GM18861 (cell line): Measurements from ENCODE around the gene TSPAN5.

Source experiments
- ATAC-seq: cut with Tn5 transposase; IDR thresholded peaks from one replicate; pipeline ENCODE4 v1.9.1; 2021; ENCODE audit not compliant: unreplicated experiment

TSPAN5 gene

DNA sequence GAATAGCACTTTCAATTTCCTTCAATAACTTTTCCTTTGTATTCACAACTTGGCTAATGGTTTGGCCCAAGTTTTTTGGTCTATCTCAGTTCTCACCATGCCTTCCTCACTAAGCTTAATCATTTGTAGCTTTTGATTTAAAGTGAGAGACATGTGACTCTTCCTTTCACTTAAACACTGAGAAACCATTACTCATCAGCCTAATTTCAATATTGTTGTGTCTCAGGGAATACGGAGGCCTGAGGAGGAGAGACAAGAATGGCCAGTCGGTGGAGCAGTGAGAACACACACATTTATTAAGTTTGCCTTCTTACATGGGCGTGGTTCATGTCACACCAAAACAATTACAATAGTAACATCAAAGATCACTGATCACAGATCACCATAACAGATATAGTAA, 56.7 kb downstream of the TSPAN5 start:
- peak; percentile 80 for ATAC-seq

DNA sequence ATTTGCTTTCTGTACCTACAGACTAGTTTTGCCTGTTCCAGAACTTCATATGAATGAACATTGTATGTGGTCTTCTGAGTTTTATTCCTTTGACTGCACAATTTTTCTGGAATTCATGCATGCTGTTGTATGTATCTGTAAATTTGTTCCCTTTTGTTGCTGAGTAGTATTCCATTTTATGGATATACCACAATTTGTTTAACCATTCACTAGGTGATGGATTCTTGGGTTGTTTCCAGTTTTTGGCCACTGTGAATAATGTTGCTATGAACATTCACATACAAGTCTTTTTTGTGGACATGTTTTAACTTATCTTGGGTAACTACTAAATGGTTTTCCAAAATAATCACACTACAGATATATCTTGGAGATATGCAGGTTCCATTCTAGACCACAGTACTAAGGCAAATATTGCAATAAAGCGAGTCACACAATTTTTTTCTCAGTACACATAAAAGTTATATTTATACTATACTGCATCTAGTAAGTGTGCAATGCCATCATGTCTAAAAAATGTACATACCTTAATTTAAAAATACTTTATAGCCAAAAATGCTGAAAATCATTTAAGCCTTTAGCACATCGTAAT, 58.7 kb downstream of the TSPAN5 start:
- no peak for ATAC-seq

DNA sequence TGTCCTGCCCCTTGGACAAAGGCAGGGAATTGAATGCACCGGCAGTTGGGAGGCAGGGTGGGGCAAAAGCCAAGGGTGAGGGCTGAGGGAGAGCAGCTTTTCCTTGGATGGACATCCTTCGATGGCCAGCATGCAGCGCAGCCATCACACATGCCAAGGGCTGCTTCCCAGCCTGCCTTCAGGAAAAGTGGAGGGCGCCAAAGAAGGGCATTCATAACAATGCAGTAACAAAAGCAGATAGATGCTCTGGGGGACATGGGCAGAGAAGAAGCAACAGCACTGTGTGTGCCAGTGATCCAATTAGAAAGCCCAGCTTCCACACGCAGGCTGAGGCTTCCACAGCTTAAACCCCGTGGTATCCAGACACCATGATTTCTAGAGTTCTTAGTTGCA, 71.5 kb downstream of the TSPAN5 start:
- no peak for ATAC-seq

DNA sequence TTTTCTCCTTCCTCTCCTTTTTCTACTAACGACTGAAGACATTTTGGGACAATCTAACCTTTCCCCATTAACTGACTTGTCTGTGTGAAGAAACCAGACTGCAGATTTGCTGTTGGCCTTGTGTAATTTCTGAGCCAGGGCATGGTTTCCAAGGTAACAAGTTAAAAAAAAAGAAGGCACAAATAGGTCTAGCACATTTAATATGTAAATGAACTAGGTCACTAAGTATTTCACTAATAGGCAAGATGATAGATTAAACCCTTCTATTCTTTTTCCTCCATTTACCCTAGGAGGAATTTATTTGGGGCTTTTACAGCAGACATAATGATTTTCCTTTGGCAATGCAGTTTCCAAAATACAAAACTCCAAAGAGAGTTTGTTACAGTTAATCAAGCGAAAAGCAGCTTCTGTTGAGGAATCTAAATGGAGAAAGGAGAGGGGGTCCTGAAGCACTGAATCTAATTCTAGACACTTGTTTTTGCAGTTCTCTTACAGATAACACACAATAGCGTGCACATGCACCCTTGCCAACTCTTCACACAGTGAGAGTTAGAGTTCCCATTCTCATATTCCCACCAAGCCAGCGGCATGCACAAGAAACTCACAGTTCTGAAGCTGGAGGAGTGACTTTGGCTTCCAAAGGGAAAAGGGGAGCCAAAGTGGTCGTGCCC, 72.0 kb downstream of the TSPAN5 start:
- ATAC-seq: no peak

DNA sequence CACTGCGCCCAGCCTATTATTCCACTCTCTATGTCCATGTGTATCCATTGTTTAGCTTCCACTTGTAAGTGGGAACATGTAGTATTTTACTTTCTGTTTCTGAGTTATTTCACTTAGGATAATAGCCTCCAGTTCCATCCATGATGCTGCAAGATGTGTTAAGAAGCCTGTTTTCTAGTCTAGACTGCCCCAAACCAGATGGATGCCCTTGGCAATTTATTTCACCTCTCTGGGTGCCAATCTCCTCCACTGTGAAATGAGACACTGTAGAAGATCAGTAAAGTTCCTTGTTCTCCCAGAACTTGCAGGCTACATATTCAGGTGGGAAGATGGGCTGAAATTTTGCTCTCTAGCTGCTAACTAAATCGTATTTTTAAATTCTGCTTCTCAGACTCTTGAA, 72.8 kb downstream of the TSPAN5 start:
- ATAC-seq: no peak

DNA sequence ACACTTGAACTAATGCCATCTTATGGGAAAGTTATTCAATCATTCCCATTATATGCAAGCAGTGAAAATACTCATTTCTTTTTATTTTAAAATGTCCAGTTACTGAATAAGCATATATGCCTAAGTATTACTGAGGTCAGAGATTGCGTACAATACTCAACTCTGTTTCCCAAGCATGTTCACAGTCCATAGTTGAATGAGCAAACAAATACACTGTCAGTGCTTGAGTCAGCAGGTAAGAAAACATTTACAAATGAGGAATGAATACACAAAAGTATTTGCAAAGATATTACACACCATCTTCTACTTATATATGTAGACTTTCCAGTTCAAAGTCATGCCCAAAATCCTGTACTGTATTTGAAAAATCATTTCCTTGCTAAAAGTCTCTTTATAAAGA, 74.1 kb downstream of the TSPAN5 start:
- ATAC-seq: no peak

DNA sequence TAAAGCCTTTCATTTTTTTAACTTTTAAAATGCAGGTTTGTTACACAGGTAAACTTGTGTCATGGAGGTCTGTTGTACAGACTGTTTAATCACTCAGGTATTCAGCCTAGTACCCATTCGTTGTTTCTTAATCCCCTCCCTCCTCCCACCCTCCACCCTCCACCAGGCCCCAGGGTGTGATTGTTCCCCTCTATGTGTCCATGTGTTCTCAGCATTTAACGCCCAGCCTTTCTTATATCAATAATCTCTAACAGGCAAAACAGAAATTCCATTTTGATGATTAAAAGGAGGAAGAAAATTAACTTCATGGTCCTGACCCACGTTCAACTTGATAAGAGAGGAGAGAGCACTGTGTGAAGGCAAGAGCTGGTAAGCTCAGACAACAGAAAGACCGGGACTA, 75.1 kb downstream of the TSPAN5 start:
- no peak for ATAC-seq

DNA sequence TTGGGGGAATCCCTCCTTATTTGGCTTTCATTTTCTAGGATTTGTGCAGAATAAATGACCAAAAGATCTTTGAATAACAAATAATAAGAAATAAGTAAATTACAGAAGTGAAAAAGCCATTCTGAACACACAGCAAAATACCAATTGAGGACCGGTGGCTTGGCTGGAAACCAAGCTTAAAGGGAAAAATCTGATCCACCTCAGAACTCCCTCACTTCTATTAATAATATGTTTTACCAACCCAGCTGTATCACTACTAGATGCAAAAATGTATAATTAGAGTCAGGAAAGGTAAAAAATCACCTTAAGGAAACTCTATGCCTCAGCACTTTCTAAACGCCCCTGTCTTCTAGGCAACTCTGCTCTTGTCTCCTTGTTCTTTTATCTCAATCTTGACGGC, 77.3 kb downstream of the TSPAN5 start:
- no peak for ATAC-seq

DNA sequence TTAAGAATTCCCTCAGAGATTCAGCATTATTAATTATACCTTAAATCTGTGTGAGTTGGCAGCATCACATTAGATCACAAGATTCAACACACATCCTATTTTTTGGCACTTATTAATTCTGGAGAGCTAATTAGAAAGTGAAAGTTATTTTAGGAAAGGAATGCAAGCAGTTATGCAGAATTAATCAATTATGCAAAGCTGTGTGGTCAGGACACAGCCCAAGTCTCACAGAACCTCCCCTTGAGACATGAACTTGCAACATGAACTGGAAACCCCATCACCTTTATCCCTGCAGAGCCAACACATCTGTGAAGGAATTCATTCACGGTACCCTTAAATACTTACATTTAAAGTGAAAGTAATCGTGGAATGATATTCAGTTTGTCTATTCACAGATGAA, 80.5 kb downstream of the TSPAN5 start:
- ATAC-seq: no peak

DNA sequence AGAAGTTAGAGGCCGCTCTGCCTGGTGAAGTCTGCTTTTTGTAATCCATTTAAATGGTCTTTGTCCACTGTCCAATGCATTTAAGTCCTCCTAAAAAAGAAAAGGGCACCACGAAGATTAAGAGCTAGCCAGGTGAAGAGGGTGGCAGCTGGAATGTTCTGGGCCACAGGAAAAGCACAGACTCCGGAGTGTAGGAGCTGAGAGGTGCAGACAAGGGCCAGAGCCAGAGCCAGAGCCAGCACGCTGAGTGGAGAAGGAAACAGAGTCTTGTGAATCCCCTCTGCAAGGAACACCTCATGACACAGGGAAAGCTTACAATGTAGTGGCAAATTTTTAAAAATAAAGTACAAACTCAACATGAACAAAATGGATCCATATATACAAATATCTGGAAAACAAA, 83.6 kb downstream of the TSPAN5 start:
- ATAC-seq: no peak

DNA sequence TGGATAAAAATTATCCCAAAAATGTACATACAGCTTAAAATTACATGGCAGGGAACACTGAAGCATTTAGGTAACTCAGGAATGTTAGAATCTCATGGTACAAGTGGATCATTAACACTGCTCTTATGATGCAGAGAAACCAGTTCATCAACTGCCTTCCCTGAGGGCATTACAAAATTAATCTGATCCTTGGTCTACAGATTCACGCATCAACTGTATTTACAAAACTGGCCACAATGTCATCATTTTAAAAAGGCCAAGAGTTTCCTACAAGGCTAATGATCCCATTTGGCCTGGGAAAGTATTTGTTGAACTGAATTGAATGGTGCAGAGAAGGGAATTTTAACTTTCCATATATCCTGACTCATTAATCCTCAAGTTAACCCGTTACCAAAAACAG, 84.6 kb downstream of the TSPAN5 start:
- no peak for ATAC-seq

DNA sequence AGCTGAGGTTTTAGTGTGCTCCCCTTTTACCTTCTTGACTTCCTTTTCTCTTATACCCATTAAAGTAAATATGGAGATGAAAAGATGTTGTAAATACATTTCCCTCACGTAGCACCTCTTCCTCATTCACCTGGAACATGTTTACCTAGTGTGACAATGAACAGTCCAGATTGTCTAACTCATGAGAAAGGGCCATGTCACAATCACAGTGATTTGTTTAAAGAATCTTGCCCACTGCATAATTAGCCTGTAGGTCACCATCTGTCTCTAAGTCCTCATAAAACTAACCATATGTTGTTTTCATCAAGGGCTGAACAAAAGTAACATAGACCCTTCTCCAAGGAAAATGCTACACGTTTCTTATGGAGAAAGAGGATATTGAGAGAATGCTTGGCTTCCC, 85.7 kb downstream of the TSPAN5 start:
- ATAC-seq: no peak

DNA sequence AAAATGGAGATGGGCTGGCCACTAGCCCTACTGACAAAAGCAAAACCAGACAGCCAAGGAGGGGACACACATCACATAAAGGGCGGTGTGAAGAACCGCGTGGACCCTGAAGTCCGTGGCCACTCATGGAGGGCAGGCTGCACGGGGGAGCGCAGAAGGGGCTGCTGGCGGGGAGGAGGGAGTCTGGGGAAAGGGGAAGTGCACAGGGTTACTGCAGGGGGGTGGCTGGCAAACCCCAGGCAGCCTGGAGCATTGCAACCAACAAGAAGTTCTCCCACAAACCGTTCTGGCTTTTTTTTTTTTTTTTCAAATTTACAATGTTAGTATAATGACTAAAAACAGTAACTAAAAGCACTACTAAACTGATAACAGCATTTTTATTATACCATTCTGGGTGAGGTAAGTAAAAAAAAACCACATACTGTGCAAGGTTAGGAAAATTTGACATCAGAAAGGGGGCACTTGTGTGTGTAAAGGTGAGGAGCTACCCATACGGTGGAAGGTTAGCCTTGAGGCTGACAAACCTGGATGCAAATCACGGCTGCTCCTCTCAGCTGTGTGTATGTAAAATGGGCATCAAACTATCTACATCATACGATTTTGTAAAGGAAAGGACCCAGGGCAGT, 87.1 kb downstream of the TSPAN5 start:
- ATAC-seq: no peak

DNA sequence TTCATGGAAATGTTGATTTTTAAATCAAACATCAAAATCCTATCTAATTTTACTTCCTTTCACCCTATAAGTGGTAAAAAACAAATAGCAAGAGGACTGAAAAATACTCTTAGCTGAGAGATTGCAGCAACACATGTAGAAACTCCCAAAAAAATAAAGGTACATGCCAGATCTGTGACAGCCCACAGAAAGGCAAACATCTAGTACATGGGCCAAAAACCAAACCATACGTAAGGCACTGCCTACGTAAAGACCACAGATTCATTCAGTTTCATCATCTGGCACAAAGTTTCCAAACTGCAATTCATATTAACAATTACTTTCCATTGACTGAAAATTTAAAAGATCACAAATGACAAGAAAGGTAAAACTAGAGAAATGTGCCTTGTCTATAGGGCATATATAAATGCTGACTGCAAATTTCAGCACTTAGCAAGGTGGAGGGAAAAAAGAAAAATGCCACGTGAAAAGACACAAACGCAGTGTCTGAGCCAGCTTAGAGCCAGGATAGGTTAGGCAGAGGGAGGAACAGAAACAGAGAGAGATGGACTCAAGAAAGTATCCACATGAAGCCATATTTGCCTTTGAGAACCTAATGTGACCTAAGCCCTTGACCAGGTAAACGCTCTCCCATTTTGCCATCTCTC, 88.1 kb downstream of the TSPAN5 start:
- no peak for ATAC-seq

DNA sequence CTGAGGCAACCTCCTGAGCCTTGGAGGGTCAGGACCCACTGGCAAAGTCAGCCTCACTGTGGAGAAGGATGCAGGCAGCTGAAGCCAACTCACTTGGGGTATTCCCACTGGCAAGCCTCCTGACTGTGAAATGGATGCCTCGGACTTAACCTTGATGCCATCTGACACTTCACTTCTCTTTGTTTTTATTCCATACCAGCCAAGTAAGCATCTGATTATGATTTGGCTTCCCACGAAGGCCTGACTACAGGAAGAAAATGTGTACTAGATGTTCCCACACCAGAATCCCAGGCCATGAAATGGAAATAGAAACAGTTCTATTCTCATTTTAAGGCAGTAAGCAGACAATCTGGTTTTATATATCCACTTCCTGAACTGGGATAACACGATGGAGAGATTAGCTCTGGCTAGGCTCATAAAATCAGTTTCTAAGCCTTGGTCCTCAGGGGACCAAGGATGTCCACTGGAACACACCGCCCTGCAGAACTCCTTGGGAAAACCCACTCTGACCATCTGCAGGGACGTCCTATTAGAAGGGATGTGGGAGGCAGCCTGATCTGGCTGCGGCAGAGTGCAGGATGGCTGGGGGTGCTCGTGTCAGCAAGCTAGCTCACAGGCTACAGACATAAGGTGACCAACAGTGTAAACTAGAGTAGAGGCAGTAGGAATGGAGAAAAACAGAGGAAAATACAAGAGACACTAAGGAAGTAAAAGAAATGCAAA, 89.3 kb downstream of the TSPAN5 start:
- ATAC-seq: no peak

DNA sequence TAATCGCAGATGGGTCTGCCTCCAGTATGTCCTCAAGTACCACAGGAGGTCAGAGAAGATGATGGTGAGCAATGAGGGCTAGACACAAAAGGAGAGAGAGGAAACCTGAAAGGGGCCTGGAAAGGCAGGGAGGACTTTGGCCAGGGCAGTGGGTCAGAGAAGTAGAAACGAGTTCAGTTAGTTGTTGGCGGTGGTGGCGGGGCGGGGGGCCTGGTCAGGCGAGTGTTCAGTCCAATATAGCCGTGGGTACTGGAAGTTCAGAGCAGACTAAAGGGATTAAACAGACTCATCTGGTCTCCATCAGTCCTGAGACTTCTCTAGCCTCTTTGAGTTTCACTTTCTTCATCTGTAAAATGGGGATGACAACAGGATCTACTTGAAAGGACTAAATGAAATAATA, 90.8 kb downstream of the TSPAN5 start:
- ATAC-seq: no peak

DNA sequence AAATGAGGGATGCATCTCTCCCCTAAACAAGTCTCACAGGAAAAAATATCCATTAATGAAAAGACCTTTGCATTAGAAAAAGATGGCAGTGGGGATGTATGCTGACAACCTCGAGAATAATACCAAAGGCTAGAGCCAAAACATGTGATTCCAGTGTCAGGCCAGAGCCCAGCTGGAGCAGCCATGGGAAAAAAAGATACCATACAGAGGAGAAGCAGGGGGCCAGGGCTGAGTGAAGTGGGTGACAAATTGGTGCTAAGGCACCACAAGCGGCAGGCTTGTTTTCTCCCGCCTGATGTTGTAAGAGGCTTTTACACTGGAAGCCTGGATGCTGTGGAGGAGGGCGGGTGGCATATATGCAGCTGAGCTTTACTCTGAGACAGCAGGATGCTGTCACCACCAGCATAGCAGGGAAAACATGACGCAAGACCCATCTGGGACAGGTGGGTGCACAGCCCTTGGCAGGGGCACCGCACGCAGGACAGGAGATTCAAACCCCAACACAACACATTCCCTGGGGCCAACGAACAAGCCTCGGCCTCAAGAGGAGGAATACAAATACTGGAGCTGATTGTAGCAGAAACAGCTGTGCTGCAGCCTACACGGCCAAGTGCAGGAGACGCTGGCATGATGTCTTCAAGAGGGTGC, 91.9 kb downstream of the TSPAN5 start:
- ATAC-seq: no peak

DNA sequence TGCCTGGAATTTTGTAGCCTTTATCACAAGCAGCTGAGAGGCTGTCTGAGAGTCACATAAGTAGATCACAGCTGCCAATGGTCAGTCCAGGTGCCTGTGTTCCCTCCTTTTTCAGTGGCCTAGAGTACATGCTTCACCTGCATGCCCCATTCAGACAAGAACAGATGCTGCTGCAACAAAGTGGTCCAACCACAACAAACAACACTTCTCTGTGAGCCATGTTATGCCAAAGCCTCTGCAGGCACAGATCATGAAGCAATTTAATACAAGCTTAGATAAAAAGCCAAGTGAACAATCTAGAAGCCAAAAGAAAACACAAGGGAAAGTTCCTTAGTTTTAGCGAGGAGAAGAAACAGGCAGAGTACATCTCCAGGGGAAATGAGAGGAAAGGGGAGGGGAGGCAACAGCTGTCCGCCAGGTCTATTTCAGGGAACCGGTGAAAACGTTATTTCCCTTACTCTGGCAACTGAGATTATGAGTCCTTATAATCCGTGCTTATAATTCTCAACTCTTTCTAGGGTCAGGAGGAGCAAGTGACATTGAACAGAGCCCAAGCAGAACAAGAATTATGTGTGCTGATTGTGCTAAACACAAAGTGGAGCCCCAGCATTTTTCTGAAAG, 92.6 kb downstream of the TSPAN5 start:
- no peak for ATAC-seq

DNA sequence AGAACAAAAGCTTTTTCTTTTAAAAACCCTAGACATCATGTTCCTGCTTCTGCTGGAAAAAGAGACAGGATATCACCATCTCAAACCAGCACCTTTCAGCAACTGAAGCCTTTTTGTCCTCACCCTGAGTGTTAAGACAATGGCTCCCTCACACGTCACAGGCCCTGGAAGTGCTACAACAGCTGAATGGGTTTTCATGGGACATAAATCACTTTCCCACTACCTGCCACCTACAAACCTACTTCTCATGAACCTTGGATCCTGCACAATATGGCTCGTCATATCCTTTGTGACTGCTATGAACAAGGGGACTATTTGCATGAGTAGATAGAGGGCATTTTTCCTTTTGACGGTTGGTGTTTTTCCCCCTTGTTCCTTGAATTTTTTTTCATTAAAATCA, 93.6 kb downstream of the TSPAN5 start:
- ATAC-seq: no peak

DNA sequence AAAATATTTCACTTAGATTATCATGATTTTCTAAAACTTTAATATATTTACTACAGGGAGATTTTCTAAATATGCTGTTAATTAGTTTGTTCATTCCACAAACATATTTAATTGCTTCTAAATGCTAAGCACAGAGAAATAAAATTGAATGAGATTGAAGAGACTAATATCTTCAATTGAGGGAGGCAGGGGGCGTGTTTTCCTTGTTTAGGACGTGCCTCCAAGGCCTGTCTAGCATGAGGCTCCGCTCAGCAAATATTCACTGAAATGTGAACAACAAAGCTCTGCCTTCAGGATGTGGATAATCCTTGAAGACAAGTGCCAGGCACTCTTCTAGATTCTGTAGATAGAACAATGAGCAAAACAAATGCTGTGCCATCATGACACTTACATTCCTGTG, 98.1 kb downstream of the TSPAN5 start:
- ATAC-seq: no peak
